GM12878 (cell line): Measurements from ENCODE around the gene ASMTL.

Experiments used
- CBX5 ChIP-seq: sonication (generic); IDR thresholded peaks from 2 replicates; pipeline ENCODE4 v1.6.1; 2016; ENCODE audit warnings: low read depth, moderate library complexity, mild to moderate bottlenecking, inconsistent platforms
- CHD4 ChIP-seq: fragments of 200-600 bp; sonication (generic); IDR thresholded peaks from 2 replicates; pipeline ENCODE4 v1.6.1; 2016; ENCODE audit warnings: mild to moderate bottlenecking
- CREB1 ChIP-seq: IDR thresholded peaks from 2 replicates; pipeline ENCODE4 v1.6.1; 2012; ENCODE audit warnings: low read depth, mild to moderate bottlenecking, inconsistent platforms
- CTCF ChIP-seq, 3 experiments: IDR thresholded peaks in 2 of 3; conservative IDR thresholded peaks in 1 of 3; 2 replicates each; pipeline ENCODE4 v1.5.1; 2011; ENCODE audit warnings: low read depth in 3 of 3, low read length in 3 of 3, mild to moderate bottlenecking in 3 of 3, control low read depth in 2 of 3, moderate library complexity in 2 of 3, inconsistent platforms in 1 of 3, mixed read lengths in 1 of 3; ENCODE audit not compliant: control insufficient read depth in 2 of 3, insufficient read depth in 1 of 3; ENCODE audit errors: extremely low read depth in 1 of 3
- E2F8 ChIP-seq: fragments of 450-650 bp; IDR thresholded peaks from 2 replicates; pipeline ENCODE4 v1.6.1; 2018; ENCODE audit warnings: mild to moderate bottlenecking, low read depth, moderate library complexity; ENCODE audit not compliant: partially characterized antibody
- FOXK2 ChIP-seq: fragments of 450-650 bp; IDR thresholded peaks from 2 replicates; pipeline ENCODE4 v1.6.1; 2017; ENCODE audit warnings: mild to moderate bottlenecking, moderate library complexity
- POLR2A ChIP-seq: IDR thresholded peaks from 2 replicates; pipeline ENCODE4 v1.6.1; 2011; ENCODE audit warnings: low read depth, mild to moderate bottlenecking, low read length
- ZZZ3 ChIP-seq: IDR thresholded peaks from 2 replicates; pipeline ENCODE4 v1.6.1; 2011; ENCODE audit warnings: low read depth; ENCODE audit not compliant: control insufficient read depth, insufficient read length

- TF ChIP-seq CBX5: no peak
- TF ChIP-seq ZZZ3: no peak
- TF ChIP-seq CTCF (IDR thresholded peaks at IDR 0.05 in 2 of 3, conservative IDR thresholded peaks at IDR 0.05 in 1 of 3; ENCODE audit: control insufficient read depth in 2 of 3, extremely low read depth in 1 of 3, insufficient read depth in 1 of 3, low read depth in 3 of 3, low read length in 3 of 3): no peak
- no peak for TF ChIP-seq FOXK2
- no peak for TF ChIP-seq E2F8
- no peak for TF ChIP-seq CHD4
- TF ChIP-seq CREB1: no peak
- TF ChIP-seq POLR2A: no peak
Measured at GRCh38 chrX:1450361-1451161, 2.1 kb downstream of the ASMTL start.
